Psoas muscle (tissue), 8 donors: ENCODE measurements around the gene KLHL5. TPM values are rescaled to one million over a fixed set of nuclear protein-coding genes. Genes with fewer than 3 reads are reported as not detected.

Experiments
- ATAC-seq, 4 donors: fragments of 200-7000 bp; cut with Tn5 transposase; one replicate each; pipeline ENCODE4 v1.9.1; 2020; ENCODE audit warnings: moderate library complexity in 3 of 4, mild to moderate bottlenecking in 2 of 4
- DNase-seq, 2 donors: peaks; one replicate each; pipeline ENCODE4 v3.0.0-alpha.2; 2020
- H3K27ac ChIP-seq: fragments of 200-600 bp; one replicate; pipeline ENCODE4 v1.8.0; 2022
- H3K27me3 ChIP-seq, 3 donors: fragments of 200-600 bp in 1 of 3; one replicate each; pipeline versions ENCODE4 v1.6.1 to v1.8.0; 2013 to 2022; ENCODE audit warnings: low read length in 2 of 3, mild to moderate bottlenecking in 2 of 3, moderate library complexity in 1 of 3; ENCODE audit not compliant: insufficient read depth in 3 of 3
- H3K36me3 ChIP-seq, 2 donors: fragments of 200-600 bp in 1 of 2; one replicate each; pipeline versions ENCODE4 v1.6.1 to v1.8.0; 2013 to 2022; ENCODE audit warnings: low read depth in 1 of 2, mild to moderate bottlenecking in 1 of 2, moderate library complexity in 1 of 2; ENCODE audit not compliant: insufficient read depth in 1 of 2
- H3K4me1 ChIP-seq: fragments of 200-600 bp; one replicate; pipeline ENCODE4 v1.8.0; 2022
- H3K4me3 ChIP-seq: fragments of 200-600 bp; one replicate; pipeline ENCODE4 v1.8.0; 2022; ENCODE audit warnings: mild to moderate bottlenecking
- H3K9me3 ChIP-seq: fragments of 200-600 bp; one replicate; pipeline ENCODE4 v1.8.0; 2022
- CTCF ChIP-seq: fragments of 200-600 bp; IDR thresholded peaks from one replicate; pipeline ENCODE4 v1.8.0; 2022; ENCODE audit warnings: antibody characterized with exemption
- WGBS, 3 donors: extraction: QIAGEN DNeasy Blood & Tissue Kit; methylation state at CpG; one replicate each; pipeline versions ENCODE4 v1.1.6 to v1.1.7; 2013; 5-methylcytosine and 5-hydroxymethylcytosine counted together
- intact Hi-C, 2 donors: fragments of 100-400 bp; cut with DNase I; formaldehyde crosslinking; loops; one replicate each; pipeline versions ENCODE4 v1.11.0 to v1.14.2; 2022
- polyA plus RNA-seq, 3 donors: library from polyadenylated mRNA; stranded (reverse); fragments of 200-250 nt; gene quantifications; one replicate each; pipeline ENCODE4 v1.2.3, GENCODE V29; 2013
- total RNA-seq, 4 donors: library from RNA; stranded (reverse); fragmentation: NEBNext Ultra II Directional in 2 of 4; extraction: Animal tissue kit (Norgen Biotek cat#: 25700) in 2 of 4; gene quantifications; one replicate each; pipeline versions ENCODE4 v1.2.1 to v1.2.4, GENCODE V29; 2021 to 2023
- donor health status: healthy with polysubstance abuse.
- donor health status: DM: no; HTN: no; CAD: no; lungs with moderate emphysema.
- donor health status: Bipolar disorder and iron deficiency.
- donor health status: healthy.
- donor health status: DM: yes; HTN: yes; CAD: no.
- donor health status: DM: no; HTN: no; CAD: no.
- donor health status: DM: no; HTN: no; CAD: no.
- donor health status: DM: yes; HTN: yes; CAD: no.

Gene KLHL5
- total and polyA plus RNA-seq, 7 donors: 6.7 to 14.9 (median 10.1) TPM

- no peaks in the 10 kb centered on the region for H3K27me3 ChIP-seq
- ATAC-seq (no peak), DNase-seq (no peak)
- no peaks in the 10 kb centered on the region for H3K9me3 ChIP-seq
- no peak overlapping the region for H3K4me3 ChIP-seq
- H3K36me3 ChIP-seq: no peaks in the 10 kb centered on the region
- 76 to 90% (median 85%) methylated on average over 4 of the region's 4 CpGs for WGBS, 3 donors
- no peak overlapping the region for H3K27ac ChIP-seq
- no peaks in the 10 kb centered on the region for H3K4me1 ChIP-seq
- intact Hi-C loops: no loop called here
- TF ChIP-seq CTCF: no peak
Observed at GRCh38 chr4:39037491-39037825, 24.6 kb upstream of the KLHL5 start.

- no peak for ATAC-seq
- WGBS, 3 donors: 66 to 71% (median 67%) methylated on average over 3 of the region's 3 CpGs
- H3K36me3 ChIP-seq: no peaks in the 10 kb centered on the region
- no peak for DNase-seq
- H3K27me3 ChIP-seq: no peaks in the 10 kb centered on the region
- no peak overlapping the region for H3K4me3 ChIP-seq
- no peak overlapping the region for H3K27ac ChIP-seq
- H3K9me3 ChIP-seq: no peaks in the 10 kb centered on the region
- H3K4me1 ChIP-seq: no peaks in the 10 kb centered on the region
- no peak for TF ChIP-seq CTCF
- intact Hi-C loops: no loop called here
Observed at GRCh38 chr4:39037941-39038340, 24.1 kb upstream of the KLHL5 start.

GRCh38 chr4:39039108-39039507 lies 22.9 kb upstream of the KLHL5 start:
- ATAC-seq (no peak), DNase-seq (no peak)
- intact Hi-C loops: no loop called here
- no peaks in the 10 kb centered on the region for H3K27me3 ChIP-seq
- TF ChIP-seq CTCF: no peak
- WGBS, 3 donors: 83 to 91% (median 89%) methylated on average over 3 of the region's 3 CpGs
- no peaks in the 10 kb centered on the region for H3K36me3 ChIP-seq
- H3K9me3 ChIP-seq: no peaks in the 10 kb centered on the region
- H3K4me3 ChIP-seq: no peak overlapping the region
- no peak overlapping the region for H3K27ac ChIP-seq
- no peaks in the 10 kb centered on the region for H3K4me1 ChIP-seq

DNA sequence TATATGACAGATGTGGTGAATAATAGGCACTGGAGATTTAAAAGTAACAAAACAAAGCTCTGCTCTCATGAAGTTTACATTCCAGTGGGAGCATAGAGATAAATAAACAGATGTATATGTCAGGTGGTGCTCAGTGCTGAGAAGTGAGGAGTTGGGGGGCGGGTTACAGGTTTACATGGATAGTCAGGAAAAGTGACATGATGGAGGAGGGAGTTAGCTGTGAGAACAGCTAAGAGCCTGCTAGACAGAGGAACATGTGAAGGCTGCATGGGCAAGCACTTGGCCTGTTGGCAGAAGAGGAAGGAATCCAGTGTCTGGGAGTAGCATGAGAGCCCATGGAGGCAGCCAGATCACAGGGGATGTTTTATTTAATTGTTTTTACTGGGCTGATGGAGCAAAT lies 19.7 kb upstream of the KLHL5 start:
- Histone ChIP-seq H3K4me3 (no peak overlapping the region), H3K27ac (peak overlapping the region; percentile 80), H3K4me1 (no peaks in the 10 kb centered on the region), H3K36me3 (no peaks in the 10 kb centered on the region), H3K27me3 (no peaks in the 10 kb centered on the region), H3K9me3 (no peaks in the 10 kb centered on the region)
- no peak for TF ChIP-seq CTCF
- intact Hi-C loops: loop anchor here in 1 of 2 donors (5.0 kb wide), 1 partner anchor 100 kb away; no protein-coding TSS in a partner anchor
- DNase-seq: no peak
- 88 to 96% (median 95%) methylated on average over 1 of the region's 1 CpG for WGBS, 3 donors
- no peak for ATAC-seq
